HG03571 (cell line): ENCODE results near the gene ITPKA.

Source experiments
- ATAC-seq: cut with Tn5 transposase; IDR thresholded peaks from one replicate; pipeline ENCODE4 v1.9.1; 2021; ENCODE audit not compliant: unreplicated experiment

The ITPKA gene

DNA sequence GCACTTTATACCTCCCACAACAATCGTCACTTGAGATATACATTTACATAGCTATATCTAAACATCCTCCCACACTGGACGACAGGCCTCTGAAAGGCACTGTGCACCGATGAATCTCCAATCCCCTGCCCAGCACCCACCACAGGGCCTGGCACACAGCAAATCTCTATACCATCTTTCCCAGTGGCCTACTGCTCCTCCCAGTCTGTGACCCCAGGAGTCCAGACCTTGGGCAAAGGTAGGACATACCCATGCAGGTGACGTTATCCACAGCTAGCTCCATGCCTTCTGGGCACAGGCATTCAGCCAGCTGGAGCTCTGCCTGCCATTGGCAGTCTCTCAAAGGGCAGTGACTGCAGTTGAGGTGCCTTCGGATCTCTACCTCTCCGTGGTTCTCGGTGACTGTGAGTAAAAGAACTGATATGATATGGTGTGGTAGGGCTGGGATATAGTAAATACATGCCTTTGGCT lies 14.2 kb downstream of the ITPKA start:
- no peak for ATAC-seq

DNA sequence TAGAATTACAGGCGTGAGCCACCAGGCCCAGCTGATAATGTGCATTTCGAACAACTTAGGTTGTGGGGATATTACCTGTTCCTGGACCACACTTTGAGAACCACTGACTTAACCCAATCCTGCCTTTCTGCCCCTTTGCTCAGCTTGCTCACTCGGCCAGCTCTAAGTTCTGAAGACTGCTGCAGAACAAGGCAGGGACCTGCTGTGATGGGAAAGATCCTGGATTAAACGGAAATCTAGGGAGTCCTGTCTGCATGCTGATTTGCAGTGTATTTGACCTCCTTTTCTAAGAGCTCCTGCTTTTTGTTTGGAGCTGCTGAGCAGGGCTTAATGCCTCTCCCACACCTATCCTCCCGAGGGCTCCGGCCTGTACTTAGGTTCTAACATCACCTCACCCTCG lies 17.1 kb downstream of the ITPKA start:
- no peak for ATAC-seq

DNA sequence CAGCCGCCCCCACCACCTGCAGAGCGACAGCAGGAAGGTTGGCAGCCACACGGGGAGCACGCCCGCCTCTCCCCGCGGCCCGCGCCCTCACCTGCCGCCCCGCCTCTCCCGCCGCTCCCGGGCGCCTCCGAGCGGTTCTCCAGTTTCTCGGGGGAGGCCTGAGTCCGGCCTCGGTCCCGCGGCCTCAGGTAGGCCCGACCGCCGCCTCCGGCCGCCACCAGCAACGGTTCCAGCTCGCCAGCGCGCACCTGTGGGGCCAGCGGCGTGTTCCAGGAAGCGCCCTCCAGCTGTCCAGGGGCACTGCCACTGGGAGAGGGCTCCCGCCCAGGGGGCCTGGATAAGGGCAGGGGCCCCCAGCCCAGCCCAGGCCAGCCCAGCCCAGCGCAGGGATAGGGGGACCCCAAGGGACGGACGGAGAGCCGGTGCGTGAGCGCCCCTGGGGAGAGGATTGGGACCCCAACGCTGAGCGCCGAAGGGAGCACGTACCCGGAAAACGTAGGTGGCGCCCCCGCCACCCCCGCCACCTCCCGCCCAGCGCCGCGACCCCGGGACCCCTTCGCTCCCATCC lies 17.7 kb downstream of the ITPKA start:
- no peak for ATAC-seq

DNA sequence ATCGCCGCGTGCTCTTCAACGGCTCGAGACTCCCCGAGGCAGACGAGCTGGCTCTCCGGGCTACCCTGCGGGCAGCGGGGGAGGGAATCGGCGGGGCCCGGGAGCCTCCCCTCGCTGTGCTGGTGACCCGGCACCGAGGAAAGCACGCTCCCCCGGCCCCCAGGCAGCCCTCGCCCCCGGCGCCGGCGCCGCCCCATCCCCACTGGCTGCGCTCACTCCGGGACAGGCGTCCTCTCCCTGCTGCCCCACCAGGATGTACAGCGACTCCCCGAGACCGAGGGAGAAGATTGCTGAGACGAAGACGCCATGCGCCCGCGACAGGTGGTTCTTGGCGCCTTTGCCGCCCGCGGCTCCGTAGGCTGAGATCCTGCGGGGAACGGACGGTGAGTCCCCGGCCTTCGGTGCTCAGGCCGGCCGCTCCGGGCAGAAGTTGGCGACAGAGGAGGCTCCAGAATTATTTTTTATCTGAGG lies 18.3 kb downstream of the ITPKA start:
- no peak for ATAC-seq

DNA sequence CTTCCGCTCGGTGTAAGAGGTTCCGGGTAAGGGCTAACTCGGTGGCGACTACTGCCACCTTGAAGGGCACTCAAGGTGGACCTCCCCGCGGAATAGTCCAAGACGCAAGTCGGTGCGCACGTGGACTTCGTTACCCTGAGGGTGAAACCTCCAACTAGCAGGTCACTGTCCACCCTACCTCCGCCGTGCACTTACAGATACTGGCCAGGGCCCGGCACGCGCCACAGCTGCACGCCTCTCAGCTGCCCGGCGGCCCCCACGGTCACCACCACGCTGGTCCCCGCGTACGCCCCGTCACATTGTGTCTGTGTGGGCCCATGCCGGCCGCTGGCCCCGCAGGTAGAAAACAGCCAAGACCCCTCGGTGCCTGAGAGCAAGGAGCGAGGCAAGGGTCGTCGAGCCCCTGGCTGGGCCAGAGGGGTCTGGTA lies 18.9 kb downstream of the ITPKA start:
- ATAC-seq: no peak

DNA sequence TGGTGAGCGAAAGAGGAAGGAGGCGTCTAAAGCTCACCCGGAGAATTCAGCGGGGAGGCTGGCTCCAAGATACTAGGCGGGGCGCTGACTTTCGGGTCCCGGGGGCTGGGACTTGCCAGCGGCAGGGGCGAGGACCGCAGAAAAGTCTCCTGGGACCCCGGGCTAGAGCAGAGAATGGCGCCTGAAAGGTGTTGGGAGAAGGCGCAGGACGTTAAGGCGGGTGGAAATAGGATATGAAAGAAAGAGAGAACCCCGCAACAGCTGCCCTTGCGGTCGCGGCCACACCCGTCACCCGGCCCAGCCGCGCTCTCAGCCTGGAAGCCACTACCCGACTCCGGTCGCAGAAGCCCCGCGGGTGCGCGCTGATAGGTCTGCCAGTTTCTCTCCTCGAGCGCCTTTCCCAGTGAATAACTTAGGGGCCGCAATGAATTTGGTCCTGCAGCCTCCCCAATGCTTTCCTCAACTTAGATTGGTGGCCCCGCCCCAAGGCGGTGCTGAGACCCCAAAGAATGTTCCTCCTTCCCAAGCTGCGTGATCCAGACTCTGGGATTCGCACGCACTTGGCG lies 19.3 kb downstream of the ITPKA start:
- no peak for ATAC-seq

DNA sequence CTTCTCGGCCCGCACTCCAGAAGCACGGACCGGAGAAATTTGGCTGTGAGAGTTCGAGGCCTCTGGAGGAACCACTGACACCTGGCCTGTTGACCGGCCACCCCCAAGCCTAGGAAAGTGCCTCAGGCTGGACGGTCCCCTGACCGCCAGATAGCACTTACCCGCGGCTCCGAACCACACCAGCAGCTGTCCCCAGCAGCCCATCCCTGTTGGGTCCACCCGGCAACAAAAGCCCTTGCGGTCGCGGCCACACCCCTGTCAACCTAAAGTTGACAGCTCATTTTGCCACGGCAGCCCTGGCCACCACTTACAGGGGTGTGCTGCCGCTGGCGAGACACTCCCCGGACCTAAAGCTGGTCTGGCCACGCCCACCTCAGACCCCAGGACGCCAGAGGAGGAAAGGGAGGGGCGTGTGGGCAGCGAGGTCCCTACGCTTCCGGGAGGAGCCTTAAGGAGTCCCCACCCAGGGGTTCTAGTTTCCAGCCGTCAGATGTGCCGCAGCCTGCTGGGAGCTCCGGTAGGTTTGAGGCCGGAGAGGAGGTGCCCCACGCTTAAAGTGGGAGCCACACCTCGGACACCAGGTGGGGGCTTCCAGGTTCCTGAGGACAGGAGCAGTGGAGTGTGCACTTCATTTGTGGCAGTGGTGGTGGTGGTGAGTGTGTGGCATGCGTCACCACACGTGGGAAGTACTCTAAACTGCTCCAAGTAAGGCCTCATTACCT lies 20.0 kb downstream of the ITPKA start, which contains the start of gene LTK:
TSS of gene LTK (minus strand) at position 322 of the 722 bp plus-strand sequence. CDS start at position 204, 118 bp downstream.
- no peak for ATAC-seq

DNA sequence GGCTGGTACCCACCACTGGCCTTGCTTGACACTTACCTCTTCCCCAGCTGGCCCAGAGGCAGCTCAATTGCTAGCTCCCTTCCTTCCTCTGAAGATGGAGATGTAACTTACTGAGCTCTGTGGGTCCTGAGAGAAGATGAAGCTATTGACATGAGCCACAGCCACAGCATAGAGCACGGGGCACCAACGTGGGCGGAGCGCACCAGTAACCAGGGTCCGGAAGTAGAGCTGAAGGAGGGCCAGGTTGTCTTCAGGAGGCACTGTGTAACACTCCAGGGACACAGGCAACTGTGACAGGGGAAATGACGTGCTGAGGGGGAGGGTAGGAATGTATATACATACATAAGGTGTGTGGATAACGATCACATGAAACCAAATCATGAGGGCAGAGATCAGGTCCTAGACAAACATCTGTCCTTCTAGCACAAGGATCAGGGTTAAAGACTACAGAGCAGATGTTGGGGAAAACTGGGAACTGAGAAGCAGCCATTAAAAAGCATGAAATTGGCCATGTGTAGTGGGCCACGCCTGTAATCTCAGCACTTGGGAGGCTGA lies 24.3 kb downstream of the ITPKA start:
- ATAC-seq: no peak

DNA sequence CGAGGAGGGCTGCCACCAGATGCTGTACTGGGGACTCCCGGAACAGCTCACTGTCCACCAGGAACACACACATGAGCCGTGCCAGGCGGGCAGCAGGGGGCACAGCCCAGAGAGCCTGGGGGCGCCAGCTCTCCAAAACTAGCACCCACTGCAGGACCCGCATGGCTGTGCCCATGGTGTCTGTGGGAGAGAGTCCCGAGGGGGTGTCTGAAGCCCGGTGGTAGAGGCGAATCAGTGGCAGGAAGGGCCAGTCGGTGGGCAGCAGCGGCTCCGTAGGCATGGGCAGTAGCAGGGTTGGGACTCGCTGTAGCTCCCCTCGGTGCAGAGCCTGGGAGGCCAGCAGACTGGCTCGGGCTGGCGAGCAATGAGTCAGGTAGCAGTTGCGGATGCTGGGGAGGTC lies 27.0 kb downstream of the ITPKA start:
- ATAC-seq: no peak

DNA sequence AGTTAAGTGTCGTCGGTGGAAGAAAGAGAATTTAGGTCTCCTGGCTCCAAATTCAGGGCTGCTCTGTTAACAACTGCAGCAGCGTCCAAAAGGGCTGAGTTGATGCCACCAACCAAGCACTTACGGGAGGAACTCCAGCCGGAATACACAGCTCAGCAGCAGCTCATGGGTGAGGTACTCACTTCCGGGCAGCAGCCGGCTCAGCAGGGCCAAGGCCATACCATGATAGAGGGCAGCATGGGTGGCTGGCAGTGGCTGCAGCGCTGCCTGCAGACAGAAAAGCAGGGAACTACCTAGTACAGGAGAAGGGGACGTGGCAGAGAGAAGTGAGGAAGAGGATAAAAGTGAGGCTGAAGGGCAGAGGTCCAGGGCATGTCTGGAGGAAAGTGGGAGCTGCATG lies 27.9 kb downstream of the ITPKA start:
- ATAC-seq: no peak

DNA sequence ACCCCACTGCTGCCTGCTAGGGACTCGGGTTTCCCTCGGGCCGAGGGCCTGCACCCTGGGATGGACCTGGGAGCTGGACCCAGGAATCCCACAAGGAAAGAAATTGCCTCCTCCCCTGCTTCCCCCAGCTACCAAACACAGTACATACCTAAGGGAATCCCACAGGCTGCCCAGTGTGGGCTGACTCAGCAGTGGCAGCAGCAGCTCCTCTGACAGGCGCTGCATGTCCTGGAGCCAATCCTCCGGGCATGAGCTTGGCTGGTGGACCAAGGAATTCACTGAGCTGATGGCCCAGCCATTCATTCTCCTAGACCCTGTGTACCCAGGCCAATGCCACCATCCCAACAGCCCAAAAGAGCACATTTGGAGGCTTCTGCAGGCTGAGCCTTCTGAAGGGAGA lies 29.4 kb downstream of the ITPKA start:
- no peak for ATAC-seq

DNA sequence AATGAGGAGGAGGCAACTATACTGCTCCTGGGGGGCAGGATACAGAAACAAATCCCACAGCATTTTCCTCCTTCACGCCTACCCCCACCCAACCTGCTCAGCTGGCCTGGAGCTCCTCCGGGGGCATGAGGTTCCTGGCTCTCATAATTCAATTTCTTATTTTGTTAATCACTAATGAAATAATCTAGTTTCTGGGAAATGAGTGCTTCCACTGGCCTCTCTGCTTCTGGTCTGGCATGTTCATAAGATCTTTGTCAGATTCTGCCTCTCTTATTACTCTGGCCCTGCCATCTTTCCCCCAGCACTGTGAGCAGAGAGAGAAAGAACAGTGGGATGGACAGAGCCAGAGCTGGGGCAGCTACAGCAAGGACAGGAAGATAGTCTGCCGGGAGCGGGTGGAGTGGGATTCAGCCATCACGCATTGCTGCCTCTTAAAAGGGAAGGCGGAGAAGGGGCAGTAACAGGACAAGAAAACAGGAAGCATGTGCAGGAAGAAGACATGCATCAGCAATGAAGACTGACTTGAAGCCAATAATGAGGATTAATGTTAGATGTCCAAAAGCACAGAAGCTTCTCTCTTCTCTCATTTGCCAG lies 36.8 kb downstream of the ITPKA start:
- no peak for ATAC-seq

DNA sequence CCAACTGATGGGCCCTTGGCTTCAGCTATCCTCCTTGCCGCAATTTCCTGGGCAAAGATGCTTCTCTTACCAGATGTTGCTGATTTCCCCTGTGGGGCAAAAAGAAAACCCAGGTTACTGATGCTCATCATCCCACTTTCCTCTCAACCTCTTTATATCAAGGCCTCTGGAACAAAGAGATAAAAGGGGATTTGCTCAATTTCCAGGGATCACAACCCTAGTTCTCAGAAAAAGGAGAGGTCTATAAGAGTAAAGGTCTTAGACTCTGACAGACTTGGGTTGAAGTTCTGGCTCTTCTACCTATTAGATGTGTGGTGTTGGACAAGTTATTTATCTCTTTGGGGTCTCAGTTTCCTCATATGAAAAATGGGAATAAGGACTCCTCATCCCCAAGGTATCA lies 41.9 kb downstream of the ITPKA start:
- no peak for ATAC-seq

DNA sequence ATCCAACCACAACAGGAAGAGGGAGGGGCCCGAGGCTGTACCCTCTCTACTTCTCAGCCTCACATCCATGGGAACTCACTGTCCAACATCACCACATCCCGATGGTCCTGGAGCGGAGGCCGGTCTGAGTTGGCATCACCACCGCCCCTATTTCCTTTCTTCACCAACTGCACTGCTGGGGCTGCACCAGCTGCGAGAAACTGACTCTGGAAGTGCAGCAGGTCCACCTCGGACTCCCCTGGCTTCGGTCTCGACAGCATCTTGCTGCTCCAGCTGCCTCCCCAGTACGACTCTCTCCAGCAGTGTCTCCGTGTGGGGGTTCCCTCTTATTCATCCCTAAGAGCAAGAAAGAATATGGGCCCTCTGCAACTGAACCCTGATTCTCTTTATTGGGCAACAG lies 43.2 kb downstream of the ITPKA start:
- ATAC-seq: no peak

DNA sequence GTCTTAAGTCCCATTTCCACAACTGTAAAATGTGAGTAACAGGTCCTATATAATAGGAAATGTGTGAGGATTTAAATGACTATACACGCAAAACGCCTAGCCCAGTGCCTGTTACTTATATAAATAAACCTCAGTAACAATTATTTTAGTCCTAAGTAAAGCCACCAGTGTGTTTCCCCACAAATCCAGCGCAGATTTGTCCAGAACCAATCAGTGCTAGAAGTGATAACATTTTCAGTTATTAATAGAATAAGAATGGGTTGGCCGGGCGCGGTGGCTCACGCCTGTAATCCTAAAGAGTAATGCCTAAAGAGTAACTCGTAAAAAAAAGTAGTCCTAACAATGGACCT lies 49.8 kb downstream of the ITPKA start:
- no peak for ATAC-seq

DNA sequence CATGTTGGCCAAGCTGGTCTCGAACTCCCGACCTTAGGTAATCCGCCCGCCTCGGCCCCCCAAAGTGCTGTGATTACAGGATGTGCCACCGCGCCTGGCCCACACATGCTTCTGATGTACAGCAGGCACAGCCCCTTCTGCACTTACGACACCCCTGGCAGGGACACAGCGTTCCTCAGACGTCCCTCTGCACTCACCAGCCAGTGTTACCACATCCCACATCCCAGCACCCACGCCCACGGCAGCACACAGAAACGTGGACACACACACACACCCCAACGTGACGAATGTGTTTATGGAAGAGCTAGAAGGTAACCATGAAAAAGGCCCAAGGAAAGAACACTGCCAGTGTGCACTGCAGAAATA lies 51.0 kb downstream of the ITPKA start:
- no peak for ATAC-seq

DNA sequence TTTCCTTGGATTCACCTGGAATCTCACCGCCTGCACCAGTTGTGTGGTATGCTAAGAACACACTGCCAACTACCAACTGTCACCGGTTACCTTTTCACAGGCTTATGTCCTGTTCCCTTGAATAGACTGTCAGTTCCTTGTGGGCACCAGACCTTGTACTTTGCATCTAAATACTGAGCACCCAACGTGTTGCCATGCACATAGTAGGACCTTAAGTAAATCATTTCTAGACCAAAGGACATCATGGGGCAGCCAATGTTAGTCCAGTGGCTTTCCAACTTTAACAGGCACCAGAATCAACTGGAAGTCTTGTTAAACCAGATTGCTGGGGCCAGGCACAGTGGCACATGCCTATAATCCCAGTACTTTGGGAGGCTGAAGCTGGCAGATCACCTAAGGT lies 51.5 kb downstream of the ITPKA start:
- ATAC-seq: no peak

DNA sequence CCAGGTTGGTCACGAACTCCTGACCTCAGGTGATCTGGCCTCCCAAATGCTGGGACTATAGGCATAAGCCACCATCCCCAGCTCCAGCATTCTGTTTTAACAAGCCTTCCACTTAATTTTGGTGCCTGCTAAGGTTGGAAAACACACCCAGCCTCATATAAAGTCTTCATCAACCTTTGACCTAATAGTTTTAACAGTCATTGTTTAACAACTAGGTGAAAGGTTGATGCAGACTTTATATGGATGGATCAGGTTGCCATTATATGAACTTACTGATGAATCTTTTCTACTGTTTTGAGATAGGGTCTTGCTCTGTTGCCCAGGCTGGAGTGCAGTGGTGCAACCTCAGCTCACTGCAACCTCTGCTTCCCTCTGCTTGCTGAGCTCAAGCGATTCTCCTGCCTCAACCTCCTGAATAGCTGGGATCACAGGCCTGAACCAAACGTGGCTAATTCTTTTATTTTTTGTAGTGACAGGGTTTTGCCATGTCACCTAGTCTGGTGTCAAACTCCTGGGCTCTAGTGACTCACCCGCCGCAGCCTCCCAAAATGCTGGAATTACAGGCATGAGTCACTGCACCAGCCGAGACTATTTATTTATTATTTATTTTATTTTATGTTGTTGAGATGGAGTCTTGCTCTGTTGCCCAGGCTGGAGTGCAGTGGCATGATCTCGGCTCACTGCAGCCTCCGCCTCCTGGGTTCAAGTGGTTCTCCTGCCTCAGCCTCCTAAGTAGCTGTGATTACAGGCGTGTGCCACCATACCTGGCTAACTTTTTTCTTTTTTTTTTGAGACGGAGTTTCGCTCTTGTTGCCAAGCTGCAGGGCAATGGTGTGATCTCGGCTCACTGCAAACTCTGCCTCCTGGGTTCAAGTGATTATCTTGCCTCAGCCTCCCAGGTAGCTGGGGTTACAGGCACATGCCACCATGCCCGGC lies 53.4 kb downstream of the ITPKA start:
- ATAC-seq: no peak

DNA sequence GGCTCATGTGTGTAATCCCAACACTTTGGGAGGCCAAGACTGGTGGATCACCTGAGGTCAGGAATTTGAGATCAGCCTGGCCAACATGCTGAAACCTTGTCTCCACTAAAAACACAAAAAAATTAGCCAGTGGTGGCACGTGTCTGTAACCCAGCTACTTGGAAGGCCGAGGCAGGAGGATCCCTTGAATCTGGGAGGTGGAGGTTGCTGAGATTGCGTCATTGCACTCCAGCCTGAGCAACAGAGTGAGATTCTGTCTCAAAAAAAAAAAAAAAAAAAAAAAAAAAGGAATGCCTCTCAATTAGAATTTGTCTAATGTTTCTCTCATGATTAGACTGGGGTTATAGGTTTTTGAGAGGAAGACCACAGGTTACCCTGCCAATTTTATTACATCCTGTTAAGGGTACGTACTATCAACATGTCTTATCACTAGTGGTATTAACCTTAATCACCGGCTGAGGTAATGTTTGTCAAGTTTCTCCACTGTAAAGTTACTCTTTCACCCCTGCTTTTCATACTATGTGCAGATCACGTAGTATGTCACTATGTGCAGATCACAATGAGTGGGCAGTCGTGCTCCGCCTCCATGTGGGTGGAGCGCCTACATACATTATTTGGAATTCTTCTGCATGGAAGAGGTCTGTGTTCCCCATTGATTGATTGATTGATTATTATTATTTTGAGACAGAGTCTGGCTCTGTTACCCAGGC lies 56.5 kb downstream of the ITPKA start:
- ATAC-seq: no peak
